Naive thymus-derived CD4-positive, alpha-beta T cell (primary cell): Measurements from ENCODE around the gene SERPINA10. TPM values are rescaled to one million over a fixed set of nuclear protein-coding genes. Genes with fewer than 3 reads are reported as not detected.

Source experiments
- ATAC-seq: fragments of 150-1000 bp; cut with Tn5 transposase; 2 replicates; pipeline ENCODE4 v1.10.0; 2021; ENCODE audit warnings: mild to moderate bottlenecking, moderate library complexity
- CTCF ChIA-PET: fragments of 350-600 bp; sonication (Branson Sonifier 250); formaldehyde crosslinking; loops from one replicate; lab custom pipeline; 2021; ENCODE audit warnings: antibody characterized with exemption; lab: Charles Lee
- POLR2A ChIA-PET: fragments of 350-600 bp; sonication (Branson Sonifier 250); formaldehyde crosslinking; loops from one replicate; lab custom pipeline; 2021; ENCODE audit warnings: antibody characterized with exemption, inconsistent platforms; lab: Charles Lee
- DNase-seq, 9 donors: peaks; one replicate each; pipeline versions ENCODE4 v3.0.0 to v3.0.0-alpha.2; 2020 to 2022; ENCODE audit warnings: mixed read lengths in 1 of 9
- H3K27ac ChIP-seq: one replicate; pipeline ENCODE4 v1.7.0; 2013; ENCODE audit warnings: mild to moderate bottlenecking, low read depth, low read length, moderate library complexity
- H3K27me3 ChIP-seq, 2 donors: one replicate each; pipeline ENCODE4 v1.7.0; 2013; ENCODE audit warnings: low read length in 2 of 2, mild to moderate bottlenecking in 2 of 2, moderate library complexity in 2 of 2; ENCODE audit not compliant: control insufficient read depth in 2 of 2, insufficient read depth in 2 of 2
- H3K36me3 ChIP-seq, 3 experiments: 1 replicate in 2 of 3; 2 replicates in 1 of 3; pipeline ENCODE4 v1.7.0; 2013; ENCODE audit warnings: low read length in 3 of 3, mild to moderate bottlenecking in 3 of 3, moderate library complexity in 1 of 3; ENCODE audit not compliant: insufficient read depth in 3 of 3, control insufficient read depth in 2 of 3
- H3K4me1 ChIP-seq, 2 donors: one replicate each; pipeline ENCODE4 v1.7.0; 2013; ENCODE audit warnings: low read length in 2 of 2, mild to moderate bottlenecking in 2 of 2, moderate library complexity in 1 of 2; ENCODE audit not compliant: control insufficient read depth in 2 of 2, insufficient read depth in 2 of 2
- H3K4me3 ChIP-seq: 2 replicates; pipeline ENCODE4 v1.7.0; 2013; ENCODE audit warnings: mild to moderate bottlenecking, low read length
- H3K9me3 ChIP-seq, 3 experiments: 1 replicate in 2 of 3; 2 replicates in 1 of 3; pipeline ENCODE4 v1.7.0; 2013; ENCODE audit warnings: low read length in 3 of 3; ENCODE audit not compliant: control insufficient read depth in 2 of 3
- H3K27ac Mint-ChIP-seq, 9 donors: one replicate each; pipeline ENCODE4 v1.8.0; 2020 to 2022; ENCODE audit warnings: mixed read lengths in 9 of 9, mild to moderate bottlenecking in 8 of 9, moderate library complexity in 5 of 9, inconsistent platforms in 2 of 9
- H3K27me3 Mint-ChIP-seq, 5 donors: one replicate each; pipeline ENCODE4 v1.8.0; 2021 to 2022; ENCODE audit warnings: mixed read lengths in 5 of 5, mild to moderate bottlenecking in 1 of 5
- H3K36me3 Mint-ChIP-seq, 5 donors: one replicate each; pipeline ENCODE4 v1.8.0; 2020 to 2022; ENCODE audit warnings: mixed read lengths in 5 of 5, mild to moderate bottlenecking in 3 of 5, inconsistent platforms in 1 of 5
- H3K4me1 Mint-ChIP-seq, 7 donors: one replicate each; pipeline ENCODE4 v1.8.0; 2020 to 2022; ENCODE audit warnings: mixed read lengths in 7 of 7, mild to moderate bottlenecking in 3 of 7, inconsistent platforms in 1 of 7
- H3K4me3 Mint-ChIP-seq, 10 donors: one replicate each; pipeline ENCODE4 v1.8.0; 2020 to 2022; ENCODE audit warnings: mild to moderate bottlenecking in 10 of 10, mixed read lengths in 10 of 10, moderate library complexity in 6 of 10, inconsistent platforms in 2 of 10
- H3K9me3 Mint-ChIP-seq, 11 donors: one replicate each; pipeline ENCODE4 v1.8.0; 2020 to 2022; ENCODE audit warnings: mixed read lengths in 11 of 11, mild to moderate bottlenecking in 4 of 11, inconsistent platforms in 1 of 11, moderate library complexity in 1 of 11
- intact Hi-C, 2 donors: fragments of 100-400 bp; cut with micrococcal nuclease; formaldehyde crosslinking; loops; one replicate each; pipeline ENCODE4 v1.15.1; 2023
- polyA plus RNA-seq, 2 donors: library from polyadenylated mRNA; unstranded; fragments of 300-500 nt; fragmentation: Illumina TruSeq; gene quantifications; one replicate each; pipeline ENCODE4 v1.2.3, GENCODE V29; 2021
- total RNA-seq, 6 experiments: library from RNA in 5 of 6; stranded (reverse) in 5 of 6; gene quantifications; 1 replicate in 5 of 6; 2 replicates in 1 of 6; pipeline ENCODE4 v1.2.3 and lab custom pipeline; 2021 to 2026

SERPINA10 gene
- total and polyA plus RNA-seq, 7 experiments from 2014 or later: not detected

DNA sequence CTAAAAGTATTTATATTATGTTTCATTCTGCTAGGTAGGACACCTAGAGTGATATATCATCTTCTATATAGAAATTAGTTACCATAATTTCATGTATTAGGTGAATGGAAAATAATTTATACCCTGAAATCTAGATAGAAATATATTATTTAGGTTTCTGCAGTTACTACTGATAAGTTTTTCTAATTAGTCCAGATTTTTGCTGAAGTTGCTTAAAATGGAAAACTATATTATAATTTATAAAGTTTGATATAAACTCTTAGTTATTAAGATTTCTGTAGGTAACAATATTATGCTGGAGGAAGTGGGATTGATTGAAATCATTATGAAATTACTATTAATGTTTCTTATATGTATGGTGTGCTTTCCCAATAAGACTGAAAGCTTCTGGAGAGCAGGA is 56.0 kb downstream of the SERPINA10 start:
- no peak for ATAC-seq
- H3K9me3 ChIP-seq: no peaks in the 10 kb centered on the region
- POLR2A ChIA-PET: no interaction called here

More for the DNA sequence above, 56.0 kb downstream of the SERPINA10 start:
- CTCF ChIA-PET: no interaction called here
- H3K4me1 ChIP-seq: no peaks in the 10 kb centered on the region
- H3K27me3 Mint-ChIP-seq: peaks cover 0 to 3% (median 0%) of the 10 kb centered on the region in 5 donors
- no peaks in the 10 kb centered on the region for H3K36me3 ChIP-seq
- H3K9me3 Mint-ChIP-seq: peaks cover 0 to 2% (median 0%) of the 10 kb centered on the region in 11 donors
- no peaks in the 10 kb centered on the region for H3K27me3 ChIP-seq
- intact Hi-C loops: no loop called here
- DNase-seq: no peak
- no peak overlapping the region for H3K27ac ChIP-seq
- H3K36me3 Mint-ChIP-seq: peaks cover 0 to 3% (median 0%) of the 10 kb centered on the region in 5 donors
- no peak overlapping the region for H3K4me3 ChIP-seq
- peaks cover 0 to 4% (median 0%) of the 10 kb centered on the region in 7 donors for H3K4me1 Mint-ChIP-seq
- no peak overlapping the region for H3K27ac Mint-ChIP-seq
- H3K4me3 Mint-ChIP-seq: no peak overlapping the region

Other genes starting within 250 kb of the SERPINA10 start
- 100 to 1,000 TPM; 214 to 438 (median 333) TPM for gene DDX24, start 212.1 kb downstream of the SERPINA10 start, total RNA-seq
- 100 to 1,000 TPM; 190 to 306 TPM for gene DDX24, start 212.1 kb downstream of the SERPINA10 start, polyA plus RNA-seq
- 10 to 100 TPM in 2 of 5 experiments, 1 to 10 TPM in 3; 6.3 to 31.8 (median 8.2) TPM for gene IFI27L1, start 212.0 kb downstream of the SERPINA10 start, total RNA-seq
- 1 to 10 TPM; 7.6 to 8.5 TPM for gene IFI27L1, start 212.0 kb downstream of the SERPINA10 start, polyA plus RNA-seq
- 100 to 1,000 TPM in 1 of 5 experiments, 1 to 10 TPM in 1, under 1 TPM in 1, not detected in 2; 1.00 to 221 (median 2.9) TPM for gene IFI27, start 182.5 kb downstream of the SERPINA10 start, total RNA-seq
- gene IFI27, start 182.5 kb downstream of the SERPINA10 start, polyA plus RNA-seq: under 1 TPM in 1 of 2 donors, not detected in 1; 0.74 TPM
- 10 to 100 TPM; 17.2 to 65.8 (median 26.5) TPM for gene IFI27L2, start 163.7 kb downstream of the SERPINA10 start, total RNA-seq
- 10 to 100 TPM; 34.0 to 47.6 TPM for gene IFI27L2, start 163.7 kb downstream of the SERPINA10 start, polyA plus RNA-seq
- 1 to 10 TPM in 4 of 5 experiments, under 1 TPM in 1; 0.44 to 2.4 (median 1.7) TPM for gene PPP4R4, start 118.9 kb downstream of the SERPINA10 start, total RNA-seq
- gene PPP4R4, start 118.9 kb downstream of the SERPINA10 start, polyA plus RNA-seq: under 1 TPM; 0.06 to 0.19 TPM
- not detected for gene SERPINA6, start 30.1 kb upstream of the SERPINA10 start, total RNA-seq
- not detected for gene SERPINA6, start 30.1 kb upstream of the SERPINA10 start, polyA plus RNA-seq
- not detected for gene SERPINA2, start 73.4 kb upstream of the SERPINA10 start, total RNA-seq
- not detected for gene SERPINA2, start 73.4 kb upstream of the SERPINA10 start, polyA plus RNA-seq
- 100 to 1,000 TPM in 1 of 5 experiments, 10 to 100 TPM in 1, under 1 TPM in 3; 0.44 to 300 (median 0.68) TPM for gene SERPINA1, start 95.3 kb upstream of the SERPINA10 start, total RNA-seq
- gene SERPINA1, start 95.3 kb upstream of the SERPINA10 start, polyA plus RNA-seq: under 1 TPM; 0.59 to 0.80 TPM
- not detected for gene SERPINA11, start 159.5 kb upstream of the SERPINA10 start, total RNA-seq
- not detected for gene SERPINA11, start 159.5 kb upstream of the SERPINA10 start, polyA plus RNA-seq
- gene SERPINA9, start 182.9 kb upstream of the SERPINA10 start, total RNA-seq: not detected
- not detected for gene SERPINA9, start 182.9 kb upstream of the SERPINA10 start, polyA plus RNA-seq
- not detected for gene SERPINA12, start 216.2 kb upstream of the SERPINA10 start, total RNA-seq
- not detected for gene SERPINA12, start 216.2 kb upstream of the SERPINA10 start, polyA plus RNA-seq